ENCODE results near the gene PLXND1.

- TF ChIP-seq MAX (IDR thresholded peaks at IDR 0.05; ENCODE audit: low read depth, low read length) = no peak
- no peak for TF ChIP-seq CTCF (IDR thresholded peaks at IDR 0.05; ENCODE audit: low read depth, low read length)
Observed at GRCh38 chr3:129556890-129557547, 49.5 kb downstream of the PLXND1 start.

Data from NB4 (cell line).